ENCODE measurements around the gene KRTAP9-2. TPM values are rescaled to one million over a fixed set of nuclear protein-coding genes. Genes with fewer than 3 reads are reported as not detected.
A peak's percentile ranks its signal among the peaks of the same experiment; 100 is the strongest.

Gene KRTAP9-2
- total and polyA plus RNA-seq, 2 donors (not counting 3 experiments of a cell fraction or from before 2014, with no cell fraction given), result not detected

DNA sequence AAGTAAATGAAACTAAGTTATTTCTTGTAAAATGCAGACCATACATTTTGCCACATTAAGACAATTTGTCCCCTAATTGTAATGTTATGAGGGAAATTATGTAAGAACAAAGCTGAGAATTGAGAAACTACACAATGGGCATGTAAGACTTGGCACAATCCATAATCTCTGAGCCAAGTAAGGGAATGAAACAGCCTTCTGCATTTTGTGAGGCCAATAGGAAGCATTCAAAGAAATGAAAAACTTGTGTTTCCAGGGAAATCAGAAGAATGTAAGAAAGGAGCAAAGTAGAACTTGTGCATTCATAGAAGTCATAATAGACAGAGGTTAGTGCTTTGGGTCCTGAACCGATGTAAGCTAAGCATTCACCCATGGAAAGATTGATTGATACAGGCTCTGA is 24.8 kb downstream of the KRTAP9-2 start:
- Histone ChIP-seq H4K20me1 (replicated peaks; ENCODE audit: control insufficient read depth, extremely low read depth, insufficient read depth, low read length) (no peaks in the 10 kb centered on the region), H3K4me2 (ENCODE audit: insufficient read depth, low read length) (no peak overlapping the region), H3K79me2 (ENCODE audit: control insufficient read depth, insufficient read depth, low read length) (no peaks in the 10 kb centered on the region), H3K9ac (replicated peaks; ENCODE audit: extremely low read depth, insufficient read depth, low read length) (no peak overlapping the region), H2AFZ (ENCODE audit: low read depth, low read length) (no peak overlapping the region), H3K36me3 (ENCODE audit: control insufficient read depth in 2 of 2, extremely low read depth in 1 of 2, insufficient read depth in 2 of 2, low read length in 2 of 2) (no peaks in the 10 kb centered on the region), H3K27me3 (ENCODE audit: control insufficient read depth in 2 of 2, insufficient read depth in 2 of 2, low read length in 2 of 2) (no peaks in the 10 kb centered on the region), H3K4me1 (ENCODE audit: control insufficient read depth, extremely low read depth, insufficient read depth, low read length) (no peaks in the 10 kb centered on the region), H3K4me3 (replicated peaks in 1 of 3; ENCODE audit: insufficient read depth in 1 of 3, low read depth in 1 of 3, low read length in 3 of 3) (no peak overlapping the region), H3K9me1 (replicated peaks; ENCODE audit: control insufficient read depth, extremely low read depth, insufficient read depth, low read length) (no peaks in the 10 kb centered on the region), H3K9me3 (replicated peaks; ENCODE audit: control insufficient read depth, insufficient read depth, low read length) (no peaks in the 10 kb centered on the region), H3K27ac (ENCODE audit: insufficient read depth, low read depth, low read length) (no peak overlapping the region)
- BruUV-seq (replicated peaks), result no TSS peak
- intact Hi-C loops (cut with micrococcal nuclease), result no loop called here
- TF ChIP-seq, protein P1, sequence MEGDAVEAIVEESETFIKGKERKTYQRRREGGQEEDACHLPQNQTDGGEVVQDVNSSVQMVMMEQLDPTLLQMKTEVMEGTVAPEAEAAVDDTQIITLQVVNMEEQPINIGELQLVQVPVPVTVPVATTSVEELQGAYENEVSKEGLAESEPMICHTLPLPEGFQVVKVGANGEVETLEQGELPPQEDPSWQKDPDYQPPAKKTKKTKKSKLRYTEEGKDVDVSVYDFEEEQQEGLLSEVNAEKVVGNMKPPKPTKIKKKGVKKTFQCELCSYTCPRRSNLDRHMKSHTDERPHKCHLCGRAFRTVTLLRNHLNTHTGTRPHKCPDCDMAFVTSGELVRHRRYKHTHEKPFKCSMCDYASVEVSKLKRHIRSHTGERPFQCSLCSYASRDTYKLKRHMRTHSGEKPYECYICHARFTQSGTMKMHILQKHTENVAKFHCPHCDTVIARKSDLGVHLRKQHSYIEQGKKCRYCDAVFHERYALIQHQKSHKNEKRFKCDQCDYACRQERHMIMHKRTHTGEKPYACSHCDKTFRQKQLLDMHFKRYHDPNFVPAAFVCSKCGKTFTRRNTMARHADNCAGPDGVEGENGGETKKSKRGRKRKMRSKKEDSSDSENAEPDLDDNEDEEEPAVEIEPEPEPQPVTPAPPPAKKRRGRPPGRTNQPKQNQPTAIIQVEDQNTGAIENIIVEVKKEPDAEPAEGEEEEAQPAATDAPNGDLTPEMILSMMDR (IDR thresholded peaks at IDR 0.05; ENCODE audit: extremely low read depth in 1 of 2, insufficient read depth in 1 of 2, low read depth in 1 of 2, low read length in 2 of 2), result no peak
- TF ChIP-seq POLR2A (IDR thresholded peaks at IDR 0.05; ENCODE audit: low read depth, low read length), result no peak
- TF ChIP-seq JUN (IDR thresholded peaks at IDR 0.05; ENCODE audit: borderline replicate concordance, insufficient read depth, insufficient read length, low read depth), result no peak
- no peak for TF ChIP-seq POLR2AphosphoS5 (IDR thresholded peaks at IDR 0.05; ENCODE audit: insufficient read depth, low read depth, low read length)
- FAIRE-seq, result no peak
- dilution Hi-C loops (cut with MboI; ENCODE audit: extremely low pct_ligation_motif_present, low sequenced_read_pairs), result no loop called here
- DNase-seq (ENCODE audit: low read depth, low spot score), result peak; percentile 0
- POLR2A ChIA-PET, result no interaction called here
- CTCF ChIA-PET, result no interaction called here

DNA sequence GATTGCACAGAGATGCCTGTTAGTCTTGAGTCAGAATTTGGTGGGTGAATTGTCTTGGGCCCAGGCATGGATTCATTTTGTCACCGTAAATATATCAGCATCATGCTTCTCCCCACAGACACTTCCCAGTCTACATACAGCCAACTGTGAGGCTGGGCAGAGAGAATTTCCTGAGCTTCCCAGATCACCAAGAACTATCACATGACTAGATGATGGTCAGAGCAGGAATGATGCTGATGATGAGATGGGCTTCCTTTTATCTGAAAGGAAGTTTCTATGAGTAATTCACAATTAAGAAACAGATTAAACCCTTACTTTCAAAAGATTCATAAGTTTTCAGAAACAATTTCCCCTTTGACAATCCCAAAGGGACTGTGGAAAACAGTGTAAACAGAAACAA is 28.4 kb downstream of the KRTAP9-2 start:
- no peaks in the 10 kb centered on the region for H3K27me3 ChIP-seq (ENCODE audit: control insufficient read depth in 2 of 2, insufficient read depth in 2 of 2, low read length in 2 of 2)
- H3K4me2 ChIP-seq (ENCODE audit: insufficient read depth, low read length), result no peak overlapping the region
- DNase-seq (ENCODE audit: low read depth, low spot score), result peak; percentile 0
- no peaks in the 10 kb centered on the region for H4K20me1 ChIP-seq (replicated peaks; ENCODE audit: control insufficient read depth, extremely low read depth, insufficient read depth, low read length)
- H3K27ac ChIP-seq (ENCODE audit: insufficient read depth, low read depth, low read length), result no peak overlapping the region
- H3K4me1 ChIP-seq (ENCODE audit: control insufficient read depth, extremely low read depth, insufficient read depth, low read length), result no peaks in the 10 kb centered on the region
- H3K9ac ChIP-seq (replicated peaks; ENCODE audit: extremely low read depth, insufficient read depth, low read length), result no peak overlapping the region
- ChIA-PET CTCF (no interaction called here), POLR2A (no interaction called here)
- no TSS peak for BruUV-seq (replicated peaks)
- no peaks in the 10 kb centered on the region for H3K79me2 ChIP-seq (ENCODE audit: control insufficient read depth, insufficient read depth, low read length)
- H2AFZ ChIP-seq (ENCODE audit: low read depth, low read length), result no peak overlapping the region
- FAIRE-seq, result no peak
- dilution Hi-C loops (cut with MboI; ENCODE audit: extremely low pct_ligation_motif_present, low sequenced_read_pairs), result no loop called here
- TF ChIP-seq JUN (IDR thresholded peaks at IDR 0.05; ENCODE audit: borderline replicate concordance, insufficient read depth, insufficient read length, low read depth) (no peak), POLR2AphosphoS5 (IDR thresholded peaks at IDR 0.05; ENCODE audit: insufficient read depth, low read depth, low read length) (no peak), GATA2 (IDR thresholded peaks at IDR 0.05; ENCODE audit: insufficient read depth, insufficient read length, low read depth, low read length) (no peak), FOS (IDR thresholded peaks at IDR 0.05; ENCODE audit: borderline replicate concordance, insufficient read depth, low read length) (no peak), MYC (IDR thresholded peaks at IDR 0.05; ENCODE audit: low read depth, low read length) (no peak), POLR2A (IDR thresholded peaks at IDR 0.05; ENCODE audit: low read depth, low read length) (no peak), EZH2 (IDR thresholded peaks at IDR 0.05; ENCODE audit: borderline replicate concordance, low read depth, low read length, severe bottlenecking) (no peak)
- TF ChIP-seq, protein P1 (IDR thresholded peaks at IDR 0.05; ENCODE audit: extremely low read depth in 1 of 2, insufficient read depth in 1 of 2, low read depth in 1 of 2, low read length in 2 of 2), result no peak
- TF ChIP-seq, protein P2, sequence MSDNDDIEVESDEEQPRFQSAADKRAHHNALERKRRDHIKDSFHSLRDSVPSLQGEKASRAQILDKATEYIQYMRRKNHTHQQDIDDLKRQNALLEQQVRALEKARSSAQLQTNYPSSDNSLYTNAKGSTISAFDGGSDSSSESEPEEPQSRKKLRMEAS (IDR thresholded peaks at IDR 0.05; ENCODE audit: insufficient read depth, insufficient read length), result no peak
- no peaks in the 10 kb centered on the region for H3K9me1 ChIP-seq (replicated peaks; ENCODE audit: control insufficient read depth, extremely low read depth, insufficient read depth, low read length)
- no peaks in the 10 kb centered on the region for H3K36me3 ChIP-seq (ENCODE audit: control insufficient read depth in 2 of 2, extremely low read depth in 1 of 2, insufficient read depth in 2 of 2, low read length in 2 of 2)
- no peak overlapping the region for H3K4me3 ChIP-seq (replicated peaks in 1 of 3; ENCODE audit: insufficient read depth in 1 of 3, low read depth in 1 of 3, low read length in 3 of 3)
- intact Hi-C loops (cut with micrococcal nuclease), result no loop called here
- H3K9me3 ChIP-seq (replicated peaks; ENCODE audit: control insufficient read depth, insufficient read depth, low read length), result no peaks in the 10 kb centered on the region
